ENCODE data around the gene TSPAN15. TPM values are rescaled to one million over a fixed set of nuclear protein-coding genes. Genes with fewer than 3 reads are reported as not detected.
"Not testable (repeated sequence)": the region's sequence is repeated elsewhere in the genome, so short reads cannot be mapped to it uniquely, and the experiment has no call there.

The TSPAN15 gene
- total RNA-seq, 2 donors from 2014 or later = 4.7 to 9.9 TPM

GRCh38 chr10:69527961-69528360 is 76.7 kb downstream of the TSPAN15 start:
- H3K36me3 ChIP-seq = no peaks in the 10 kb centered on the region
- TF ChIP-seq, protein P1, sequence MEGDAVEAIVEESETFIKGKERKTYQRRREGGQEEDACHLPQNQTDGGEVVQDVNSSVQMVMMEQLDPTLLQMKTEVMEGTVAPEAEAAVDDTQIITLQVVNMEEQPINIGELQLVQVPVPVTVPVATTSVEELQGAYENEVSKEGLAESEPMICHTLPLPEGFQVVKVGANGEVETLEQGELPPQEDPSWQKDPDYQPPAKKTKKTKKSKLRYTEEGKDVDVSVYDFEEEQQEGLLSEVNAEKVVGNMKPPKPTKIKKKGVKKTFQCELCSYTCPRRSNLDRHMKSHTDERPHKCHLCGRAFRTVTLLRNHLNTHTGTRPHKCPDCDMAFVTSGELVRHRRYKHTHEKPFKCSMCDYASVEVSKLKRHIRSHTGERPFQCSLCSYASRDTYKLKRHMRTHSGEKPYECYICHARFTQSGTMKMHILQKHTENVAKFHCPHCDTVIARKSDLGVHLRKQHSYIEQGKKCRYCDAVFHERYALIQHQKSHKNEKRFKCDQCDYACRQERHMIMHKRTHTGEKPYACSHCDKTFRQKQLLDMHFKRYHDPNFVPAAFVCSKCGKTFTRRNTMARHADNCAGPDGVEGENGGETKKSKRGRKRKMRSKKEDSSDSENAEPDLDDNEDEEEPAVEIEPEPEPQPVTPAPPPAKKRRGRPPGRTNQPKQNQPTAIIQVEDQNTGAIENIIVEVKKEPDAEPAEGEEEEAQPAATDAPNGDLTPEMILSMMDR (IDR thresholded peaks at IDR 0.05) = no peak
- no peak for DNase-seq (ENCODE audit: low spot score)
- no peak for ATAC-seq (ENCODE audit: insufficient number of reproducible peaks, low FRiP score, low read depth)
- no peaks in the 10 kb centered on the region for H3K27me3 ChIP-seq (replicated peaks; ENCODE audit: insufficient read depth)
- no peak overlapping the region for H3K4me3 ChIP-seq
- no peaks in the 10 kb centered on the region for H3K9me3 ChIP-seq
- no peaks in the 10 kb centered on the region for H3K4me1 ChIP-seq (ENCODE audit: control insufficient read depth in 1 of 2, low read depth in 2 of 2)
- no peak overlapping the region for H3K27ac ChIP-seq

DNA sequence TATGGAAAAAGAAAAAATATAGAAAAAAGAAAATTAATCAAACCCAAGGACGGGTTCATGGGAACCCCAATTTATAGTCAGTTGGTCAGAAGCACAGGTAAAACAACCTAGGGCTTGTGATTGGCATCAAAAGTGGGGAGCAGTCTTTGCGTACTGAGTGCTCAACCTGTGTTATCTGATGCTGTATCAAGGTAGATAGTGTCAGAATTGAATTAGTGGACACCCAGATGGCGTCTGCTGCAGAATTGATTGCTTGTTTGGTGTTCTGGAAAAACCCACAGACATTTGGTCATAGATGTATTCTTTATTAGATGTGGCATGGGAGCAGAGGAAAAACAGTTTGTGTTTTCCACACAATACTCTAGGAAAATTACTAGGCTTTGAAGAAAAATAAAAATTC is 82.4 kb downstream of the TSPAN15 start:
- H3K36me3 ChIP-seq = no peaks in the 10 kb centered on the region
- no peak for DNase-seq (ENCODE audit: low spot score)
- H3K27ac ChIP-seq = no peak overlapping the region
- H3K4me1 ChIP-seq (ENCODE audit: control insufficient read depth in 1 of 2, low read depth in 2 of 2) = no peaks in the 10 kb centered on the region
- H3K27me3 ChIP-seq (replicated peaks; ENCODE audit: insufficient read depth) = no peaks in the 10 kb centered on the region
- no peak overlapping the region for H3K4me3 ChIP-seq
- no peak for ATAC-seq (ENCODE audit: insufficient number of reproducible peaks, low FRiP score, low read depth)
- H3K9me3 ChIP-seq = no peaks in the 10 kb centered on the region
- TF ChIP-seq, protein P1 (IDR thresholded peaks at IDR 0.05) = no peak

- not testable (repeated sequence) for H3K27ac ChIP-seq; H3K4me3 ChIP-seq; H3K9me3 ChIP-seq; H3K27me3 ChIP-seq (replicated peaks; ENCODE audit: insufficient read depth); DNase-seq (ENCODE audit: low spot score); H3K36me3 ChIP-seq; ATAC-seq (ENCODE audit: insufficient number of reproducible peaks, low FRiP score, low read depth); H3K4me1 ChIP-seq (ENCODE audit: control insufficient read depth in 1 of 2, low read depth in 2 of 2)
Measured at GRCh38 chr10:69536521-69536920, 85.3 kb downstream of the TSPAN15 start.

DNA sequence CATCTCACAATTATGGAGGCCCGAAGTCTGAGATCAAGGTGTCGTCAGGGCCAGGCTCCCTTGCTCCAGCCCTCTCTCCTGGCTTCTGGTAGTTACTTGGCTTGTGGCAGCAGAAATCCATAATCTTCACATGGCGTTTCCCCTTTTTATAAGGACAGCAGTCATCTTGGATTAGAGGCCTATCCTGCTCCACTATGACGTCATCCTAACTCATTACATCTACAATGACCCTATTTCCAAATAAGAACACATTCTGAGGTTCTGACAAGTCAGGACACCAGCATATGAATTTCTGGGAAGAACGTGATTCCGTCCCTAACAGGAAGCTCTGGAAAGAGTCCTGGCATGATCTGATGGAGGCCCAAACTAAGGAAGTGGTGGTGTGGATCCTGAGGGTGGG is 86.2 kb downstream of the TSPAN15 start:
- H3K36me3 ChIP-seq = no peaks in the 10 kb centered on the region
- H3K4me3 ChIP-seq = no peak overlapping the region
- H3K9me3 ChIP-seq = no peaks in the 10 kb centered on the region
- ATAC-seq (ENCODE audit: insufficient number of reproducible peaks, low FRiP score, low read depth) = no peak
- H3K4me1 ChIP-seq (ENCODE audit: control insufficient read depth in 1 of 2, low read depth in 2 of 2) = no peaks in the 10 kb centered on the region
- no peak overlapping the region for H3K27ac ChIP-seq
- no peak for DNase-seq (ENCODE audit: low spot score)
- no peaks in the 10 kb centered on the region for H3K27me3 ChIP-seq (replicated peaks; ENCODE audit: insufficient read depth)
- TF ChIP-seq, protein P1 (IDR thresholded peaks at IDR 0.05) = no peak

DNA sequence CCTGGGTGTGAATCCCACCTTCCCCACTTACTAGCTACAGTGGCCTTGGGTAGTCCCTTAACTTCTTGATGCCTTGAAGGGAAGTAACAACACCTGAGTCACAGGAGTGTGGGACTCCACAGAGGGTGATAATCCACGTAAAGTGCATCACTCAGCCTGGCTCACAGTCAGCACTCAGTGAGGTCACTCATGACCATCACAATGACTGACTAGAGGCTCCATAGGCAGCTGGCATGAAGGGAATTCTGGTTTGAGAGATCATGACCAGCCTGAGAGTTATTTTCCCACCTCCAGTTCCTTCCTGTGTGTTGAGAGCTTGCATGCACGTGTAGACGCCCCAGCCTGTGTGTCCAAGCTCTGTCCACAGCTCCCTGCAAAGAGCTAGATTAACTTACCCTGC is 87.2 kb downstream of the TSPAN15 start:
- no peak for ATAC-seq (ENCODE audit: insufficient number of reproducible peaks, low FRiP score, low read depth)

GRCh38 chr10:69541463-69541862 is 90.2 kb downstream of the TSPAN15 start:
- TF ChIP-seq, protein P1 (IDR thresholded peaks at IDR 0.05) = no peak
- no peak for DNase-seq (ENCODE audit: low spot score)
- Histone ChIP-seq H3K27me3 (replicated peaks; ENCODE audit: insufficient read depth) (no peaks in the 10 kb centered on the region), H3K4me3 (no peak overlapping the region), H3K9me3 (no peaks in the 10 kb centered on the region), H3K36me3 (no peaks in the 10 kb centered on the region), H3K27ac (no peak overlapping the region), H3K4me1 (ENCODE audit: control insufficient read depth in 1 of 2, low read depth in 2 of 2) (no peaks in the 10 kb centered on the region)
- ATAC-seq (ENCODE audit: insufficient number of reproducible peaks, low FRiP score, low read depth) = no peak

More for the DNA sequence above, 87.2 kb downstream of the TSPAN15 start:
- no peaks in the 10 kb centered on the region for H3K27me3 ChIP-seq (replicated peaks; ENCODE audit: insufficient read depth)
- H3K36me3 ChIP-seq = no peaks in the 10 kb centered on the region
- no peak overlapping the region for H3K4me3 ChIP-seq
- TF ChIP-seq, protein P1 (IDR thresholded peaks at IDR 0.05) = no peak
- H3K27ac ChIP-seq = no peak overlapping the region
- no peaks in the 10 kb centered on the region for H3K9me3 ChIP-seq
- no peaks in the 10 kb centered on the region for H3K4me1 ChIP-seq (ENCODE audit: control insufficient read depth in 1 of 2, low read depth in 2 of 2)
- DNase-seq (ENCODE audit: low spot score) = no peak
